HepG2 (cell line): ENCODE results near the gene C2CD2. TPM values are rescaled to one million over a fixed set of nuclear protein-coding genes. Genes with fewer than 3 reads are reported as not detected.

Experiments used
- ATAC-seq: fragments of 200-7000 bp; cut with Tn5 transposase; 3 replicates; pipeline ENCODE4 v1.9.1; 2020; ENCODE audit warnings: mild to moderate bottlenecking, moderate library complexity
- BruUV-seq: library from RNA; stranded (reverse); fragments of 400-500 nt; replicated peaks from 2 replicates; lab custom pipeline; 2021; lab: Mats Ljungman, UMichigan
- CTCF ChIA-PET: fragments of 300-600 bp; formaldehyde crosslinking; extraction: SDS; loops from one replicate; lab custom pipeline; 2021; ENCODE audit warnings: low total read pairs, inconsistent platforms, low intra/inter-chr PET ratio; lab: Yijun Ruan, JAX
- POLR2A ChIA-PET: fragments of 350-600 bp; sonication (Branson Sonifier 250); formaldehyde crosslinking; loops from one replicate; lab custom pipeline; 2020; ENCODE audit warnings: antibody characterized with exemption, inconsistent platforms; lab: Yijun Ruan, JAX
- DNase-seq: peaks from one replicate; pipeline ENCODE4 v3.0.0-alpha.2; 2015; ENCODE audit warnings: low spot score
- FAIRE-seq: peaks from 3 replicates; lab custom pipeline; 2011; peaks lifted over from hg19 to GRCh38; lab: Jason Lieb, UNC
- H2AFZ ChIP-seq: one replicate; pipeline ENCODE4 v1.6.1; 2011; ENCODE audit warnings: low read length, inconsistent platforms
- H3K27ac ChIP-seq: fragments of 300-600 bp; 3 replicates; pipeline ENCODE4 v1.8.0; 2011; ENCODE audit warnings: mixed run types, mild to moderate bottlenecking, mixed read lengths, low read length, inconsistent platforms; ENCODE audit not compliant: insufficient read depth; ENCODE audit errors: extremely low read length
- H3K27me3 ChIP-seq, 2 experiments: fragments of 200-600 bp in 1 of 2; 2 replicates in 1 of 2; 3 replicates in 1 of 2; pipeline versions ENCODE4 v1.6.0 to v1.8.0; 2011; ENCODE audit warnings: low read length in 2 of 2, mild to moderate bottlenecking in 2 of 2, moderate library complexity in 2 of 2, inconsistent platforms in 1 of 2; ENCODE audit not compliant: insufficient read depth in 2 of 2, control insufficient read depth in 1 of 2
- H3K36me3 ChIP-seq, 2 experiments: fragments of 200-600 bp in 1 of 2; replicated peaks in 1 of 2; 2 replicates in 1 of 2; 3 replicates in 1 of 2; pipeline versions ENCODE4 v1.5.1 to v1.8.0; 2011; ENCODE audit warnings: low read length in 2 of 2, inconsistent platforms in 1 of 2; ENCODE audit not compliant: insufficient read depth in 2 of 2, control insufficient read depth in 1 of 2
- H3K4me1 ChIP-seq: 2 replicates; pipeline ENCODE4 v1.5.1; 2012; ENCODE audit warnings: low read length, inconsistent platforms; ENCODE audit not compliant: insufficient read depth
- H3K4me2 ChIP-seq: 2 replicates; pipeline ENCODE4 v1.6.0; 2011; ENCODE audit warnings: low read depth, low read length, inconsistent platforms
- H3K4me3 ChIP-seq, 3 experiments: fragments of 200-600 bp in 1 of 3; sonication (generic), shearing (Covaris generic) in 1 of 3; replicated peaks in 1 of 3; 2 replicates each; pipeline ENCODE4 v1.5.1; 2011 to 2016; ENCODE audit warnings: low read length in 3 of 3, inconsistent platforms in 2 of 3, low read depth in 2 of 3, mild to moderate bottlenecking in 2 of 3, control low read depth in 1 of 3, mixed read lengths in 1 of 3; ENCODE audit not compliant: insufficient read depth in 1 of 3
- H3K79me2 ChIP-seq: one replicate; pipeline ENCODE4 v1.6.1; 2011; ENCODE audit warnings: low read length, inconsistent platforms; ENCODE audit not compliant: insufficient read depth
- H3K9ac ChIP-seq: 2 replicates; pipeline ENCODE4 v1.6.0; 2011; ENCODE audit warnings: mild to moderate bottlenecking, low read depth, low read length, inconsistent platforms; ENCODE audit not compliant: insufficient read depth
- H3K9me3 ChIP-seq: 2 replicates; pipeline ENCODE4 v1.5.1; 2012; ENCODE audit warnings: mild to moderate bottlenecking, low read length
- H4K20me1 ChIP-seq: 2 replicates; pipeline ENCODE4 v1.6.0; 2011; ENCODE audit warnings: inconsistent platforms, mild to moderate bottlenecking, low read length, moderate library complexity; ENCODE audit not compliant: insufficient read depth
- CREB3 ChIP-seq: sonication (generic); formaldehyde crosslinking; IDR thresholded peaks from 2 replicates; pipeline ENCODE4 v1.5.0; 2020; ENCODE audit warnings: missing genetic modification reagents
- SP140L ChIP-seq: sonication (generic); formaldehyde crosslinking; IDR thresholded peaks from 2 replicates; pipeline ENCODE4 v1.4.0; 2020; ENCODE audit warnings: missing genetic modification reagents, borderline replicate concordance
- TERF1 ChIP-seq: sonication (generic); formaldehyde crosslinking; IDR thresholded peaks from 2 replicates; pipeline ENCODE4 v1.8.0; 2022; ENCODE audit warnings: mild to moderate bottlenecking, missing genetic modification reagents, moderate library complexity
- ZBTB49 ChIP-seq: sonication (generic); formaldehyde crosslinking; IDR thresholded peaks from 2 replicates; pipeline ENCODE4 v1.4.0; 2020; ENCODE audit warnings: missing genetic modification reagents, borderline replicate concordance
- ZNF12 ChIP-seq: sonication (generic); formaldehyde crosslinking; IDR thresholded peaks from 2 replicates; pipeline ENCODE4 v1.5.0; 2020; ENCODE audit warnings: missing genetic modification reagents
- WGBS: methylation state at CpG from one replicate; pipeline ENCODE4 v1.1.6; 2017; ENCODE audit warnings: low lambda C conversion rate; 5-methylcytosine and 5-hydroxymethylcytosine counted together
- in situ Hi-C: cut with HindIII; loops from 2 replicates; pipeline ENCODE4 v1.10.0; 2017; ENCODE audit warnings: low pct_unique_long_range_greater_than_20kb; ENCODE audit not compliant: extremely low pct_ligation_motif_present
- intact Hi-C: fragments of 100-400 bp; cut with micrococcal nuclease; formaldehyde crosslinking; loops from one replicate; pipeline ENCODE4 v1.10.0; 2022; ENCODE audit not compliant: unreplicated experiment
- polyA plus RNA-seq, 8 experiments: library from polyadenylated mRNA; depleted of rRNA in 3 of 8; stranded (reverse) in 7 of 8; unstranded in 1 of 8; fragments of >200 nt; fragmentation: Illumina TruSeq in 4 of 8; extraction: Trizol in 4 of 8; gene quantifications; 2 replicates each; pipeline versions ENCODE4 v1.2.1 to v1.2.3, GENCODE V29; 2011 to 2016; ENCODE audit warnings: low read depth in 4 of 8, missing spikeins in 1 of 8, mixed read lengths in 1 of 8; ENCODE audit not compliant: insufficient read depth in 1 of 8
- total RNA-seq, 5 experiments: library from RNA; depleted of rRNA; stranded (reverse); fragments of >200 nt; fragmentation: Illumina TruSeq; extraction: Trizol; gene quantifications; 2 replicates each; pipeline ENCODE4 v1.2.3, GENCODE V29; 2016; ENCODE audit warnings: low read depth in 1 of 5

C2CD2 gene
- total and polyA plus RNA-seq, 2 of the 13 experiments (the other 11 are each of a cell fraction or from before 2014, with no cell fraction given): 12.5 to 19.7 TPM

GRCh38 chr21:41861255-41861654 is 92.6 kb downstream of the C2CD2 start:
- no peaks in the 10 kb centered on the region for H3K27me3 ChIP-seq
- no peak for DNase-seq
- intact Hi-C loops (no loop called here), in situ Hi-C loops (no loop called here)
- no peak overlapping the region for H3K9ac ChIP-seq
- H3K36me3 ChIP-seq: peaks cover 6 to 26% of the 10 kb centered on the region in 2 experiments; a peak in 4 of 5 replicates
- no peak overlapping the region for H3K27ac ChIP-seq
- ChIA-PET POLR2A (no interaction called here), CTCF (no interaction called here)
- BruUV-seq: no TSS peak
- no peaks in the 10 kb centered on the region for H4K20me1 ChIP-seq
- FAIRE-seq: no peak
- no peak overlapping the region for H3K4me2 ChIP-seq
- H3K4me3 ChIP-seq: no peak overlapping the region
- peaks cover 4% of the 10 kb centered on the region for H3K79me2 ChIP-seq
- no peak for TF ChIP-seq TERF1
- TF ChIP-seq ZBTB49 (CRISPR knock-in tag): no peak
- no peak for TF ChIP-seq SP140L (CRISPR knock-in tag)
- TF ChIP-seq CREB3 (CRISPR knock-in tag): no peak
- TF ChIP-seq ZNF12 (CRISPR knock-in tag): no peak
- WGBS: 99% methylated on average over 4 of the region's 4 CpGs
- peaks cover 8% of the 10 kb centered on the region; the same call in 1 of the 2 replicates for H3K4me1 ChIP-seq
- no peak overlapping the region for H2AFZ ChIP-seq
- H3K9me3 ChIP-seq: no peaks in the 10 kb centered on the region
- ATAC-seq: no peak
